Measurements from ENCODE around the gene EVC. TPM values are rescaled to one million over a fixed set of nuclear protein-coding genes. Genes with fewer than 3 reads are reported as not detected.

The EVC gene
- total RNA-seq, 1 donor from 2014 or later = 0.83 TPM

GRCh38 chr4:5755161-5755560, 44.2 kb downstream of the EVC start:
- intact Hi-C loops (cut with micrococcal nuclease) = no loop called here

GRCh38 chr4:5755679-5756078, 44.7 kb downstream of the EVC start:
- intact Hi-C loops (cut with micrococcal nuclease) = no loop called here

GRCh38 chr4:5756271-5756670, 45.3 kb downstream of the EVC start:
- intact Hi-C loops (cut with micrococcal nuclease) = no loop called here

- intact Hi-C loops (cut with micrococcal nuclease) = no loop called here
Measured at GRCh38 chr4:5757091-5757490, 46.1 kb downstream of the EVC start.

- intact Hi-C loops (cut with micrococcal nuclease) = no loop called here
Measured at GRCh38 chr4:5757536-5757935, 46.5 kb downstream of the EVC start.

GRCh38 chr4:5757954-5758353, 47.0 kb downstream of the EVC start:
- intact Hi-C loops (cut with micrococcal nuclease) = loop anchor here (2.0 kb wide), 1 partner anchor 47 kb away; the partner anchor contains the start of gene EVC

- intact Hi-C loops (cut with micrococcal nuclease) = loop anchor here (2.0 kb wide), 1 partner anchor 48 kb away; the partner anchor contains the start of gene EVC
Measured at GRCh38 chr4:5758741-5759140, 47.7 kb downstream of the EVC start.

- intact Hi-C loops (cut with micrococcal nuclease) = loop anchor here (2.0 kb wide), 1 partner anchor 49 kb away; the partner anchor contains the start of gene EVC
Measured at GRCh38 chr4:5759236-5760075, 48.5 kb downstream of the EVC start.

GRCh38 chr4:5760246-5760645, 49.2 kb downstream of the EVC start:
- intact Hi-C loops (cut with micrococcal nuclease) = no loop called here

GRCh38 chr4:5760936-5761480, 50.0 kb downstream of the EVC start:
- intact Hi-C loops (cut with micrococcal nuclease) = no loop called here

- intact Hi-C loops (cut with micrococcal nuclease) = no loop called here
Measured at GRCh38 chr4:5770051-5770450, 59.0 kb downstream of the EVC start.

GRCh38 chr4:5772528-5773270, 61.7 kb downstream of the EVC start:
- intact Hi-C loops (cut with micrococcal nuclease) = no loop called here

- intact Hi-C loops (cut with micrococcal nuclease) = no loop called here
Measured at GRCh38 chr4:5773271-5773555, 62.2 kb downstream of the EVC start.

GRCh38 chr4:5774416-5775036, 63.5 kb downstream of the EVC start:
- intact Hi-C loops (cut with micrococcal nuclease) = no loop called here

- intact Hi-C loops (cut with micrococcal nuclease) = no loop called here
Measured at GRCh38 chr4:5776510-5776909, 65.5 kb downstream of the EVC start.

GRCh38 chr4:5780831-5781480, 70.0 kb downstream of the EVC start:
- intact Hi-C loops (cut with micrococcal nuclease) = no loop called here

GRCh38 chr4:5781691-5782090, 70.7 kb downstream of the EVC start:
- intact Hi-C loops (cut with micrococcal nuclease) = no loop called here

- intact Hi-C loops (cut with micrococcal nuclease) = no loop called here
Measured at GRCh38 chr4:5782829-5783476, 72.0 kb downstream of the EVC start.

- intact Hi-C loops (cut with micrococcal nuclease) = no loop called here
Measured at GRCh38 chr4:5783486-5783885, 72.5 kb downstream of the EVC start.

GRCh38 chr4:5784021-5784420, 73.0 kb downstream of the EVC start:
- intact Hi-C loops (cut with micrococcal nuclease) = no loop called here
